CD4-positive, alpha-beta T cell (primary cell): ENCODE data around the gene TTYH2. TPM values are rescaled to one million over a fixed set of nuclear protein-coding genes. Genes with fewer than 3 reads are reported as not detected.

Experiments
- ATAC-seq: fragments of 200-7000 bp; cut with Tn5 transposase; one replicate; pipeline ENCODE4 v1.10.0; 2022; ENCODE audit warnings: mild to moderate bottlenecking; ENCODE audit not compliant: poor library complexity
- CTCF ChIA-PET: fragments of 350-600 bp; sonication (Branson Sonifier 250); formaldehyde crosslinking; loops from one replicate; lab custom pipeline; 2021; ENCODE audit warnings: antibody characterized with exemption, inconsistent platforms; lab: Charles Lee
- POLR2A ChIA-PET: fragments of 350-600 bp; sonication (Branson Sonifier 250); formaldehyde crosslinking; loops from one replicate; lab custom pipeline; 2021; ENCODE audit warnings: antibody characterized with exemption, inconsistent platforms; lab: Charles Lee
- DNase-seq, 14 experiments: peaks; one replicate each; pipeline ENCODE4 v3.0.0-alpha.2; 2013 to 2020; ENCODE audit warnings: mixed read lengths in 2 of 14
- H3K27ac ChIP-seq, 2 donors: one replicate each; pipeline versions ENCODE4 v1.5.1 to v1.7.0; 2013; ENCODE audit warnings: low read length in 2 of 2, low read depth in 1 of 2, mild to moderate bottlenecking in 1 of 2
- H3K27me3 ChIP-seq, 2 experiments: 1 replicate in 1 of 2; 2 replicates in 1 of 2; pipeline versions ENCODE4 v1.6.1 to v1.7.0; 2013; ENCODE audit warnings: low read length in 2 of 2, control low read depth in 1 of 2, mild to moderate bottlenecking in 1 of 2, moderate library complexity in 1 of 2; ENCODE audit not compliant: insufficient read depth in 2 of 2, control insufficient read depth in 1 of 2
- H3K36me3 ChIP-seq: one replicate; pipeline ENCODE4 v1.6.1; 2013; ENCODE audit warnings: low read length, control low read depth; ENCODE audit not compliant: insufficient read depth
- H3K4me1 ChIP-seq: one replicate; pipeline ENCODE4 v1.6.1; 2013; ENCODE audit warnings: low read length, control low read depth; ENCODE audit not compliant: insufficient read depth
- H3K4me3 ChIP-seq: one replicate; pipeline ENCODE4 v1.5.1; 2013; ENCODE audit warnings: mild to moderate bottlenecking, low read length, moderate library complexity
- H3K9me3 ChIP-seq, 2 experiments: 1 replicate in 1 of 2; 2 replicates in 1 of 2; pipeline versions ENCODE4 v1.6.1 to v1.7.0; 2013; ENCODE audit warnings: low read length in 2 of 2, mild to moderate bottlenecking in 2 of 2, control low read depth in 1 of 2, moderate library complexity in 1 of 2; ENCODE audit not compliant: control insufficient read depth in 1 of 2, insufficient read depth in 1 of 2
- H3K27ac Mint-ChIP-seq: one replicate; pipeline ENCODE4 v1.8.0; 2020; ENCODE audit warnings: mixed read lengths
- H3K27me3 Mint-ChIP-seq: one replicate; pipeline ENCODE4 v1.8.0; 2021; ENCODE audit warnings: mixed read lengths
- H3K36me3 Mint-ChIP-seq: one replicate; pipeline ENCODE4 v1.8.0; 2021; ENCODE audit warnings: low read depth, mixed read lengths
- H3K4me1 Mint-ChIP-seq: one replicate; pipeline ENCODE4 v1.8.0; 2021; ENCODE audit warnings: low read depth, mixed read lengths
- H3K4me3 Mint-ChIP-seq: one replicate; pipeline ENCODE4 v1.8.0; 2020; ENCODE audit warnings: mild to moderate bottlenecking, mixed read lengths
- H3K9me3 Mint-ChIP-seq: one replicate; pipeline ENCODE4 v1.8.0; 2020; ENCODE audit warnings: mixed read lengths
- intact Hi-C, 2 experiments: fragments of 100-400 bp; cut with DNase I in 1 of 2; cut with micrococcal nuclease in 1 of 2; formaldehyde crosslinking; loops; one replicate each; pipeline versions ENCODE4 v1.15.1 to v1.9.0; 2023 to 2025; cut with DNase I, micrococcal nuclease
- total RNA-seq, 174 experiments: library from RNA in 2 of 174; stranded (reverse) in 2 of 174; gene quantifications; one replicate each; pipeline ENCODE4 v1.2.3 and lab custom pipeline; 2021 to 2026
- TF ChIP-seq, protein P1 (sequence below): fragments of 200-600 bp; IDR thresholded peaks from one replicate; pipeline ENCODE4 v1.8.0; 2022; ENCODE audit warnings: antibody characterized with exemption, mild to moderate bottlenecking

The TTYH2 gene
- total RNA-seq, 2 experiments from 2014 or later = 4.4 to 5.4 TPM

DNA sequence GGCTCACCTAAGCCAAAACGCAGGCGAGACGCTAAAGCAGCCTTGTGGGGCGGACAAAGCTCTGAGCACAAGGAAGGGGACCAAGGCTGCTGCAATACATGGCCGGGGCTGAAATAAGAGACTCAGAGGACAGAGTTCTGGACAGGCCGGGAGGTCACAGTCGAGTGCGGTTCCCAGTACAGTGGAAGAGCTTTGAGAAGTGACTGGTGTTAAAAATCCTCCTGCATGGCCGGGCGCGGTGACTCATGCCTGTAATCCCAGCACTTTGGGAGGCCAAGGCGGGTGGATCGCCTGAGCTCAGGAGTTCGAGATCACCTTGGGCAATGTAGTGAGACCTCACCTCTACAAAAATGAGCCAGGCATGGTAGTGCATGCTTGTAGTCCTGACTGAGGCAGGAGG is 10.5 kb downstream of the TTYH2 start:
- H3K9me3 Mint-ChIP-seq = no peaks in the 10 kb centered on the region
- DNase-seq = no peak
- TF ChIP-seq, protein P1, sequence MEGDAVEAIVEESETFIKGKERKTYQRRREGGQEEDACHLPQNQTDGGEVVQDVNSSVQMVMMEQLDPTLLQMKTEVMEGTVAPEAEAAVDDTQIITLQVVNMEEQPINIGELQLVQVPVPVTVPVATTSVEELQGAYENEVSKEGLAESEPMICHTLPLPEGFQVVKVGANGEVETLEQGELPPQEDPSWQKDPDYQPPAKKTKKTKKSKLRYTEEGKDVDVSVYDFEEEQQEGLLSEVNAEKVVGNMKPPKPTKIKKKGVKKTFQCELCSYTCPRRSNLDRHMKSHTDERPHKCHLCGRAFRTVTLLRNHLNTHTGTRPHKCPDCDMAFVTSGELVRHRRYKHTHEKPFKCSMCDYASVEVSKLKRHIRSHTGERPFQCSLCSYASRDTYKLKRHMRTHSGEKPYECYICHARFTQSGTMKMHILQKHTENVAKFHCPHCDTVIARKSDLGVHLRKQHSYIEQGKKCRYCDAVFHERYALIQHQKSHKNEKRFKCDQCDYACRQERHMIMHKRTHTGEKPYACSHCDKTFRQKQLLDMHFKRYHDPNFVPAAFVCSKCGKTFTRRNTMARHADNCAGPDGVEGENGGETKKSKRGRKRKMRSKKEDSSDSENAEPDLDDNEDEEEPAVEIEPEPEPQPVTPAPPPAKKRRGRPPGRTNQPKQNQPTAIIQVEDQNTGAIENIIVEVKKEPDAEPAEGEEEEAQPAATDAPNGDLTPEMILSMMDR = no peak
- no peak overlapping the region for H3K27ac Mint-ChIP-seq
- Histone ChIP-seq H3K9me3 (no peaks in the 10 kb centered on the region), H3K27ac (no peak overlapping the region), H3K4me1 (no peaks in the 10 kb centered on the region), H3K27me3 (no peaks in the 10 kb centered on the region), H3K36me3 (peaks cover 32% of the 10 kb centered on the region), H3K4me3 (no peak overlapping the region)
- no peaks in the 10 kb centered on the region for H3K4me1 Mint-ChIP-seq
- intact Hi-C loops = no loop called here
- H3K27me3 Mint-ChIP-seq = no peaks in the 10 kb centered on the region
- ChIA-PET POLR2A (no interaction called here), CTCF (no interaction called here)
- H3K36me3 Mint-ChIP-seq = peaks cover 25% of the 10 kb centered on the region
- ATAC-seq = no peak
- no peak overlapping the region for H3K4me3 Mint-ChIP-seq

DNA sequence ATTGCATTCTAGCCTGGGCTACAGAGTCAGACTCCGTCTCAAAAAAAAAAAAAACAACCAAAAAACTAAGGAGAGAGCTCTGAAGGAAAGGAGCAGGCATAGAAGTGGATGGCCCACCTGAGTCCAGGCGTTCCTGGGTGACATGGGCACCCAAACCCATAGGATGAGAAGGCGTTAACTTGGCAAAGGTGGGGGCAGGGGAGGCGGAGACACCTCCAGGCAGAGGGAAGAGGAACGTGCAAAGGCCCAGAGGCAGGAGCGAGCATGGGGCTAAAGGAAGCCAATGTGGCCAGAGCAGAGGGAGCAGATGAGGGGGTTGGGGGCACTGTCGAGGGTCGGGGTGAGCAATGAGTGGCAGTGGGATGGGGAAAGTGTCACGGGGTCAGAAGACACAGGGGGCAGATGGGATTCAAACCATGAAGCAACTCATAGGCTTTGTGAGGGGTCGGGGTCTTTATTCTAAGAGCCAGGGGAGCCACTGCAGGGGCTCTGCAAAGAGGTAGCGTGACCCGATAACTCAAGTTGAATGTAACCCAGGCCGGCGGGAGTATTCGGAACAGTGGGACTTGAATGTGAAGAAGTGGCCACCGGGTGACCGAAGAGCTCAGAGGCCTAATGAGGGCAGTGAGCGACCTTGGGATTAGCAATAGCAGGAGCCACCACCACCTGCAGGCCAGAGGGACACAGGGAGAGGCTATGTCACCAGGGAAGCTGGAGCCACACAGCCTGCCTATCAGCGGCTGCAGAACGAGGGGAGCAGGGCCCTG is 11.8 kb downstream of the TTYH2 start:
- H3K36me3 ChIP-seq = peaks cover 34% of the 10 kb centered on the region
- no peak overlapping the region for H3K4me3 ChIP-seq
- DNase-seq (no peak), ATAC-seq (no peak)
- no peaks in the 10 kb centered on the region for H3K27me3 ChIP-seq
- H3K9me3 ChIP-seq = no peaks in the 10 kb centered on the region
- Mint-ChIP-seq H3K4me3 (no peak overlapping the region), H3K27me3 (no peaks in the 10 kb centered on the region), H3K36me3 (peaks cover 25% of the 10 kb centered on the region), H3K9me3 (no peaks in the 10 kb centered on the region), H3K4me1 (no peaks in the 10 kb centered on the region), H3K27ac (no peak overlapping the region)
- intact Hi-C loops = no loop called here
- ChIA-PET POLR2A (no interaction called here), CTCF (no interaction called here)
- H3K27ac ChIP-seq = no peak overlapping the region
- H3K4me1 ChIP-seq = no peaks in the 10 kb centered on the region
- TF ChIP-seq, protein P1 = no peak

- intact Hi-C loops = no loop called here
- no peak for ATAC-seq
- CTCF ChIA-PET = no interaction called here
- peaks cover 37% of the 10 kb centered on the region for H3K36me3 ChIP-seq
- H3K4me3 ChIP-seq = no peak overlapping the region
- no peaks in the 10 kb centered on the region for H3K4me1 ChIP-seq
- H3K27ac ChIP-seq = no peak overlapping the region
- no peaks in the 10 kb centered on the region for H3K9me3 Mint-ChIP-seq
- H3K9me3 ChIP-seq = no peaks in the 10 kb centered on the region
- no peak overlapping the region for H3K27ac Mint-ChIP-seq
- H3K27me3 Mint-ChIP-seq = no peaks in the 10 kb centered on the region
- no peak for DNase-seq
- no peaks in the 10 kb centered on the region for H3K27me3 ChIP-seq
- peaks cover 25% of the 10 kb centered on the region for H3K36me3 Mint-ChIP-seq
- TF ChIP-seq, protein P1 = no peak
- POLR2A ChIA-PET = no interaction called here
- no peaks in the 10 kb centered on the region for H3K4me1 Mint-ChIP-seq
- no peak overlapping the region for H3K4me3 Mint-ChIP-seq
Measured at GRCh38 chr17:74226252-74226651, 12.9 kb downstream of the TTYH2 start.
